Liver (tissue), 9 donors: ENCODE results near the gene PSMB10. TPM values are rescaled to one million over a fixed set of nuclear protein-coding genes. Genes with fewer than 3 reads are reported as not detected.
A peak's percentile ranks its signal among the peaks of the same experiment; 100 is the strongest.

Source experiments
- DNase-seq: peaks from one replicate; pipeline ENCODE4 v3.0.0-alpha.2; 2017; ENCODE audit warnings: low spot score
- H3K27ac ChIP-seq, 2 donors: one replicate each; pipeline ENCODE4 v1.7.0; 2013; ENCODE audit warnings: inconsistent platforms in 2 of 2, low read length in 2 of 2, control low read depth in 1 of 2, low read depth in 1 of 2, mild to moderate bottlenecking in 1 of 2
- H3K27me3 ChIP-seq, 4 donors: one replicate each; pipeline versions ENCODE4 v1.6.1 to v1.7.0; 2013; ENCODE audit warnings: low read length in 3 of 4, inconsistent platforms in 1 of 4, mild to moderate bottlenecking in 1 of 4, moderate library complexity in 1 of 4; ENCODE audit not compliant: control insufficient read depth in 4 of 4, insufficient read depth in 4 of 4
- H3K36me3 ChIP-seq, 4 donors: one replicate each; pipeline versions ENCODE4 v1.6.1 to v1.7.0; 2013; ENCODE audit warnings: low read length in 3 of 4, mild to moderate bottlenecking in 3 of 4, low read depth in 1 of 4, moderate library complexity in 1 of 4; ENCODE audit not compliant: control insufficient read depth in 4 of 4, insufficient read depth in 3 of 4
- H3K4me1 ChIP-seq, 4 donors: one replicate each; pipeline versions ENCODE4 v1.6.1 to v1.7.0; 2013; ENCODE audit warnings: low read length in 3 of 4, mild to moderate bottlenecking in 3 of 4, moderate library complexity in 1 of 4; ENCODE audit not compliant: control insufficient read depth in 4 of 4, insufficient read depth in 4 of 4
- H3K4me3 ChIP-seq, 3 donors: one replicate each; pipeline versions ENCODE4 v1.6.1 to v1.7.0; 2013; ENCODE audit warnings: low read length in 3 of 3, control low read depth in 1 of 3, low read depth in 1 of 3, mild to moderate bottlenecking in 1 of 3
- H3K9ac ChIP-seq, 2 donors: one replicate each; pipeline ENCODE4 v1.7.0; 2013; ENCODE audit warnings: low read length in 2 of 2, mild to moderate bottlenecking in 2 of 2, moderate library complexity in 2 of 2, control low read depth in 1 of 2, low read depth in 1 of 2
- H3K9me3 ChIP-seq, 4 donors: one replicate each; pipeline versions ENCODE4 v1.6.1 to v1.7.0; 2013; ENCODE audit warnings: low read length in 3 of 4; ENCODE audit not compliant: control insufficient read depth in 4 of 4
- ATF3 ChIP-seq: IDR thresholded peaks from 2 replicates; pipeline ENCODE4 v1.6.1; 2016; ENCODE audit warnings: antibody characterized with exemption
- CTCF ChIP-seq: fragments of 150-350 bp; IDR thresholded peaks from 2 replicates; pipeline ENCODE4 v1.5.1; 2017; ENCODE audit warnings: improper control_type of control experiment, low read depth, low read length; ENCODE audit not compliant: missing input control
- EGR1 ChIP-seq, 2 donors: IDR thresholded peaks; 2 replicates each; pipeline ENCODE4 v1.6.1; 2016 to 2018; ENCODE audit warnings: antibody characterized with exemption in 2 of 2, low read depth in 2 of 2
- FOXA1 ChIP-seq: IDR thresholded peaks from 2 replicates; pipeline ENCODE4 v1.6.1; 2016; ENCODE audit warnings: antibody characterized with exemption
- FOXA2 ChIP-seq: IDR thresholded peaks from 2 replicates; pipeline ENCODE4 v1.6.1; 2016; ENCODE audit warnings: antibody characterized with exemption
- GABPA ChIP-seq, 2 donors: IDR thresholded peaks in 1 of 2; conservative IDR thresholded peaks in 1 of 2; 2 replicates each; pipeline ENCODE4 v1.6.1; 2016; ENCODE audit warnings: antibody characterized with exemption in 2 of 2, mild to moderate bottlenecking in 1 of 2, moderate library complexity in 1 of 2
- HNF4A ChIP-seq, 2 donors: conservative IDR thresholded peaks; 2 replicates each; pipeline ENCODE4 v1.6.1; 2016; ENCODE audit warnings: antibody characterized with exemption in 2 of 2, mild to moderate bottlenecking in 2 of 2
- HNF4G ChIP-seq: IDR thresholded peaks from 2 replicates; pipeline ENCODE4 v1.6.1; 2016; ENCODE audit warnings: antibody characterized with exemption
- JUND ChIP-seq, 2 donors: IDR thresholded peaks; 2 replicates each; pipeline ENCODE4 v1.6.1; 2016; ENCODE audit warnings: antibody characterized with exemption in 2 of 2
- MAX ChIP-seq: IDR thresholded peaks from 2 replicates; pipeline ENCODE4 v1.6.1; 2016; ENCODE audit warnings: antibody characterized with exemption
- NR2F2 ChIP-seq: IDR thresholded peaks from 2 replicates; pipeline ENCODE4 v1.6.1; 2016; ENCODE audit warnings: antibody characterized with exemption
- RAD21 ChIP-seq, 2 donors: IDR thresholded peaks; 2 replicates each; pipeline ENCODE4 v1.6.1; 2016; ENCODE audit warnings: antibody characterized with exemption in 2 of 2, mild to moderate bottlenecking in 2 of 2
- REST ChIP-seq: IDR thresholded peaks from 2 replicates; pipeline ENCODE4 v1.6.1; 2016; ENCODE audit warnings: antibody characterized with exemption, mild to moderate bottlenecking
- RXRA ChIP-seq, 2 donors: IDR thresholded peaks; 2 replicates each; pipeline ENCODE4 v1.6.1; 2017 to 2018; ENCODE audit warnings: antibody characterized with exemption in 2 of 2, mild to moderate bottlenecking in 1 of 2
- SP1 ChIP-seq: IDR thresholded peaks from 2 replicates; pipeline ENCODE4 v1.6.1; 2018; ENCODE audit warnings: antibody characterized with exemption, mild to moderate bottlenecking
- TAF1 ChIP-seq: conservative IDR thresholded peaks from 2 replicates; pipeline ENCODE4 v1.6.1; 2016; ENCODE audit warnings: antibody characterized with exemption, mild to moderate bottlenecking
- YY1 ChIP-seq: IDR thresholded peaks from 2 replicates; pipeline ENCODE4 v1.6.1; 2016; ENCODE audit warnings: antibody characterized with exemption, mild to moderate bottlenecking
- ZBTB33 ChIP-seq: IDR thresholded peaks from 2 replicates; pipeline ENCODE4 v1.6.1; 2016; ENCODE audit warnings: antibody characterized with exemption
- WGBS: extraction: QIAGEN DNeasy Blood & Tissue Kit; methylation state at CpG from one replicate; pipeline ENCODE4 v1.1.7; 2013; 5-methylcytosine and 5-hydroxymethylcytosine counted together
- polyA plus RNA-seq, 2 donors: library from polyadenylated mRNA; stranded (reverse) in 1 of 2; unstranded in 1 of 2; fragments of 200-250 nt in 1 of 2; fragments of >200 nt in 1 of 2; fragmentation: Nextera tagmentation in 1 of 2; extraction: Ambion mirVana in 1 of 2; gene quantifications; one replicate each; pipeline versions ENCODE4 v1.2.1 to v1.2.3, GENCODE V29; 2013 to 2015
- total RNA-seq, 2 donors: library from RNA; depleted of rRNA; stranded (reverse); fragments of >200 nt; gene quantifications; one replicate each; pipeline ENCODE4 v1.2.3, GENCODE V29; 2014
- donor health status: healthy.
- donor health status: healthy.
- donor health status: healthy.
- donor health status: healthy.
- donor health status: healthy.

PSMB10 gene
- total and polyA plus RNA-seq, 4 donors: 24.8 to 48.2 (median 32.3) TPM

- Histone ChIP-seq H3K9ac (no peak overlapping the region), H3K27me3 (no peaks in the 10 kb centered on the region), H3K27ac (peak overlapping the region; percentile 90 to 96), H3K36me3 (peaks cover 5 to 45% (median 19%) of the 10 kb centered on the region in 4 donors), H3K4me3 (no peak overlapping the region), H3K4me1 (peaks cover 10 to 32% (median 27%) of the 10 kb centered on the region in 4 donors), H3K9me3 (no peaks in the 10 kb centered on the region)
- no peak for DNase-seq
- WGBS: 75% methylated on average over 8 of the region's 8 CpGs
- TF ChIP-seq RAD21 (IDR thresholded peaks at IDR 0.05) (no peak), TAF1 (no peak), YY1 (no peak), HNF4G (no peak), MAX (no peak), JUND (IDR thresholded peaks at IDR 0.05) (peak in 1 of 2 donors; percentile 9), ATF3 (no peak), EGR1 (IDR thresholded peaks at IDR 0.05; ENCODE audit: low read depth in 2 of 2) (no peak), RXRA (IDR thresholded peaks at IDR 0.05) (peak in 1 of 2 donors; percentile 22), FOXA1 (no peak), CTCF (no peak), NR2F2 (no peak), ZBTB33 (no peak), FOXA2 (peak; percentile 75), REST (no peak), SP1 (peak; percentile 41), GABPA (IDR thresholded peaks at IDR 0.05 in 1 of 2, conservative IDR thresholded peaks at IDR 0.05 in 1 of 2) (no peak), HNF4A (conservative IDR thresholded peaks at IDR 0.05) (peak; percentile 47 to 68)
Measured at GRCh38 chr16:67953641-67954375, 17.2 kb upstream of the PSMB10 start.
